OCI-LY7 (cell line): Measurements from ENCODE around the gene DENND2A.

ENCODE experiments used
- CTCF ChIP-seq: fragments of 200-600 bp; sonication (generic); conservative IDR thresholded peaks from 2 replicates; pipeline ENCODE4 v1.5.1; 2014; ENCODE audit warnings: mild to moderate bottlenecking, antibody characterized with exemption, low read length, moderate library complexity, mixed read lengths
- EZH2phosphoT487 ChIP-seq: fragments of 200-600 bp; sonication (generic); IDR thresholded peaks from 2 replicates; pipeline ENCODE4 v1.6.1; 2018; ENCODE audit warnings: low read depth, borderline replicate concordance, mild to moderate bottlenecking, mixed run types, antibody characterized with exemption, low read length, moderate library complexity, mixed read lengths

- no peak for TF ChIP-seq CTCF
- no peak for TF ChIP-seq EZH2phosphoT487
These were observed 99.5 kb downstream of the DENND2A start for GRCh38 chr7:140541176-140541512.
